Measurements from ENCODE around the gene STX3.
"Not testable (repeated sequence)": the region's sequence is repeated elsewhere in the genome, so short reads cannot be mapped to it uniquely, and the experiment has no call there.

Gene STX3

DNA sequence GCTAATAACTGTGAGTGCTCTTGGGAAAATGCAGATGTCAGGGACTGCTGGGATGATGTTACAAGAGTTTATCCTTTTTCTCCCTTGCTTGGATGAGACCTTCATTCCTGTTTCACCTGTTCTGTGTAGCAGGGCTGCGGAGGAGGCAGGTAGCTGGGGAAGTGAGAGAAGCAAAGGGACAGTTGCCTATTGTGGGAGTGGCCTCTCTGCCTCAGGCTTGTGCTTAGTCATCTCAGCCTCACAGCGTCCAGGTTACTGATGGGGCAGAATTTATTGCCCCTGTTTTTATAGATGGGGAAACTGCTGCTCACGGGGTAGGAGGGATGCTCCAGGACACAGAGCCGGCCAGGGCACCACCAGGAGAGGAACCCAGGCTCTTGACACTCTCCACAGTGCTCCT lies 1.7 kb downstream of the STX3 start:
- DNase-seq (ENCODE audit: insufficient read length, low spot score) = no peak
- FAIRE-seq = no peak

DNA sequence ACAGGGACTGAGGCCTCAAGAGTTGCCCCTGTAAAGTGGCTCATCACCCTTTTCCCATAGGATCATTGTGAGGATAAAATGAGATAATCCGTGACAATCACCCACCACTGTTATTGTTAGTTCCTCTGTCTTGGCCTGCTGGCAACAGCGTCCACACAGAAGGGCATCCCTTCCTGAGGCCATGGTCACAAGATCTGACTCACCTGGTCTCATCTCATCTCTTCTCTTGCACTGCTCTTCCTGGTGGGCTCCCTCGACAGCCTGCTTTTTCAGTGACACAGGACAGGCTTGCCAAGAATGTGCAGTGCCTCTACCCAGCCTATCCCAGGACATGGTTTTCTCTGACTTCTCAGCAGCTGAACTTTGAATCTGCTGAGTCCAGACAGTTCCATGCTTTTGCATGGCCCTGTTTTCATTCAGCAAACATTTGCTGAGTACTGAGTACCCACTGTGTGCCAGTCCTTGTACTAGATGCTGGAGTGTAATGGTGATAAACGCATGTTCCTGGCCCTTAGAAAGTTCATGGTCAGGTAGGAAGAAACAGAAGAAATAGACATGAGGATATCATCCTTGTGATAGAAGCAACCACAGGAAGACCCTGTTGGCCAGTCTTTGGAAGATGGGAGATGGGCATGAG lies 3.3 kb downstream of the STX3 start:
- no peak for FAIRE-seq
- no peak for DNase-seq (ENCODE audit: insufficient read length, low spot score)

DNA sequence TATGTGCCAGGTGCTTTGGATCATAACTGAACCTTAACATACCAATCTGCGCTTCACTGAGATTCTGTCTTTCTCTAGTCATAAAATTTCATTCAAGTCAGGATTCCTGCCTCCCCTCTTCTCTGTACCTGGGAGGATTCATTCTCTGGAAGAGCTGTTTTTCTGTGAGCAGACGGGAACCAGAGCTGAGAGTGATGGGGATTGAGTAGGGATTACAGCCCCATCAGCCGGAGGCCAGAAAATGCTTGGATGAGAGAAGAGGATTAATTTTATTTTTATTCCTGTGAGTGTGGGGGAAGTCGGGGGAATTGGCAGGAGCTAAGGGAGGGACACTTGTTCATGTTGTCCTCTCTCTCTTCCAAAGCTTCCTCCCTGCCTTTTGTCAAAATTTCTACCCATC lies 4.7 kb downstream of the STX3 start:
- FAIRE-seq (no peak), DNase-seq (ENCODE audit: insufficient read length, low spot score) (no peak)

DNA sequence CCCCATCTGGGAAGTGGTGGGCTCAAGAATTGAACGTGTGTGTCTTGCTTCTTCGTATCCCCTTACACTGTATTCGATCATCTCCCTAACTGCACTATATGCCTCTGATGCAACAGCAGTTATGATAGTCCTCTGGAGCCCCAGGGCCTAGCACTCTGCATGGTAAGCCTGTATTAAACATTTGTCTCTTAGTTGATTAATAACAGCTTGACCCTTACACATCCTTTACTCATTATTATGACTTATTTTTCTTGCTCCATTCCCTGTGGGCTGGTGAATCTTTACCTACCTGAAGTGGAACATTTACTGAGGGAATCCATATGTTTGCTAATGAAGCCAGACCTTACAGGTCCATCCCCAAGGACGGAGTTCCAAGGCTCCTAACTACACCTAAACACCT lies 5.6 kb downstream of the STX3 start:
- FAIRE-seq = no peak

DNA sequence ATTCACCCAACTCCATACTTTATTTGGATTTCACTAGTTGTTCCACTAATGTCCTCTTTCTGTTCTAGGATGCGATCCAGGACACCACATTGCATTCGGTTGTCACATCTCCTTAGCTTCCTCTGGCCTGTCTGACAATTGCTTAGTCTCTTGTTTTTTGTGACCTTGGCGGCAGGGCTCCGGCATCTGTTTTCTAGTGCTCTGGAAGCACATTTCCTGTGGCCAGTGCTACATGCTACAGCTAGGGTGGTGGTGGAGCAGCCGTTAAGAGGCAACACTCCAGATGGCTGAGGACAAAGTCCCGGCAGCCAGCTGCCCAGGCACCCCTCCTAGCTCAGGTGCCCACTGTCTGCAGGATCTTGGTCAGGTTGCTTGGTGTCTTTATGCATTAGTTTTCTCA lies 6.8 kb downstream of the STX3 start:
- DNase-seq (ENCODE audit: insufficient read length, low spot score) (no peak), FAIRE-seq (no peak)

More for the DNA sequence above, 5.6 kb downstream of the STX3 start:
- DNase-seq (ENCODE audit: insufficient read length, low spot score) = no peak

DNA sequence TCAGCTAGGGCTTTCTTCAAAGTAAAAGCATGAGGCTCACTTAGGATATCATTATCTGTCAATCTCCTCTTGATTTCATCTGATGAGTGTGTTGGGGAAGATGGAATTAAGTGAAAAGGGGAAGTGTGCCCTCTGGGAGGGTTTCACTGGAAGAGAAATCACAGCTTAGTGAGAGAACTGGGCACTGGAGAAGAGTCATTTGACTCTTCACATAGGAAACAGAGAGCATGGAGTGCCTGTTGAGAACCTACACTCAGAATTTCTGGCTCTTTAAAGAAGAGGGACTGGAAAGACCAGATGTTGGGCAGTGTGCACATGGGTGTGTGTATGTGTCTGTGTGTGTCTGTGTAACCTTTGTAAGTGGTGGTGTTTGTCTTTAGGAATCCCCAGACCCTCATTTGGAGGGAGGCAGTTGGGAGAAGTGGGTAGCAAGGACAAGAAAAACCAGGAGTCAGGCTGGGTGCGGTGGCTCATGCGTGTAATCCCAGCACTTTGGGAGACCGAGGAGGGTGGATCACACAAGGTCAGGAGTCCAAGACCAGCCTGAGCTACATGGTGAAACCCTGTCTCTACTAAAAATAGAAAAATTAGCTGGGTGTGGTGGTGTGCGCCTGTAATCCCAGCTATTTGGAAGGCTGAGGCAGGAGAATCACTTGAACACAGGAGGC lies 10.0 kb downstream of the STX3 start:
- DNase-seq (ENCODE audit: insufficient read length, low spot score) (no peak), FAIRE-seq (no peak)

DNA sequence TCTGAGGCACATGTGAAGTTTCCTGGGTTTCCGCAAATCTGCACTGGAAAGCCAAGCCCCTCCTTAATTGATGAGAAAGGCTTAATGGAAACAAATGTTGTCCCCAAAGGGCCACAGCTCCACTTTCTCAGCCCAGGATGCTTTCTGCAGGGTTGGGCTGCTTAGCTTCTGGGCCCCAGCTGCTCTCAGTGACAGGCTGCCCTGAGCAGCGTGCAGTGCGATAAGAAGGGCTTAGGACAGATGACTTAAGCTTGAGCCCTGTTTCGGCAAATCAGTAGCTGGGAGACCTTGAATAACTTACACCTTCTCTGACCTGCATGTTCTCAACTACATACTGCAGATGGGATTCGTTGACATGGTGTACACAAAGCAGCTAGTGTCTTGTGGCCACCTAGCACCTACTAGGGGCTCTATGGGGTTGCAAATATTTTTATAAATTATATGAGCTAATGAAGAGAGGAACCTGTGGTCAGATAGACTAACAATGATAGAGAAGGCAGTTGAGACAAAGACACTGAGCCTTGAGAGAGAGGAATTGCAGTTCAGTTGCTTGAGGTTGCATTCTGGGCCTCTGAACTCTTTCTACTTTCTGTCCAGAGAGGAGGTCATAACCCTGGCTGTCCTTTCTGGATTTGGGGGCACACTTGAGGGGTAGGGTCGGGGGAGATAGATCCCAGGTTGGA lies 11.5 kb downstream of the STX3 start:
- DNase-seq (ENCODE audit: insufficient read length, low spot score) (no peak), FAIRE-seq (no peak)

DNA sequence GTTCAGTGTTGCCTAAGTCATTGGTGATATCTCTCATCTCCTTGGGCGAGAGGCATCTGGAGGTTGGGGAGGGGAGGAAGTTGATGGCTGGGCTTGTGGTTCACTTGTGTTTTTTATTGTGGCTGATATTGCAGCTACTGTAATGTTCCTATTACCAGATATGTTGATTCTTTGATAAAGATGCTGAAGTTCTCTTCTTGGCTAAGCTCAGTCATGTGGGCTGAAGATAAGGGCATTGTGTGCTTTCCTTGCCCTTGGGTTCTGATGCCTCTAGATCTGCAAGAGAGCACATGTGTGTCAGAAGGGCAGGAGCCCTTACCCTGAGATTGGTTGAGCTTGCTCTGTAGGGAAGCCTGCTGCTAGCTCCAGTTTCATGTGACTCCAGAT lies 12.0 kb downstream of the STX3 start:
- DNase-seq (ENCODE audit: insufficient read length, low spot score) = no peak
- no peak for FAIRE-seq

DNA sequence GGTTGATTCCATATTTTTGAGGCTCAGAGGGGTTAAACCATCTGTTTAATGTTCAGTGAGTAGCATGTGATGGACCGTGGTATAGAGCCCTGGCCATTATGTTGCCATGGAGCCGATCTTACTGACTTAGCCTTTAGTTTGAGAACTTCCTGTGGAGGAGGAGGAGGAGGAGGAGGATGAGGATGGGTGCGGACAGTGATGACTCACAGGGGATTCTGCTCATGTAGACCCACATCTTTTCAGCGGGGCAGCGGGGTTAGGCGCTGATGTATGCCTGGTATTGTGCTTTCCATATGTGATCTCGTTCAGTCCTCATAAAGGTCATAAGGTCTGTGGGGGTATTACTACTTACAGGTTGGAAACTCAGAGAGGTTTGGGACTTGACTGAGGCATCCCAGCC lies 13.9 kb downstream of the STX3 start:
- DNase-seq (ENCODE audit: insufficient read length, low spot score) (no peak), FAIRE-seq (no peak)

DNA sequence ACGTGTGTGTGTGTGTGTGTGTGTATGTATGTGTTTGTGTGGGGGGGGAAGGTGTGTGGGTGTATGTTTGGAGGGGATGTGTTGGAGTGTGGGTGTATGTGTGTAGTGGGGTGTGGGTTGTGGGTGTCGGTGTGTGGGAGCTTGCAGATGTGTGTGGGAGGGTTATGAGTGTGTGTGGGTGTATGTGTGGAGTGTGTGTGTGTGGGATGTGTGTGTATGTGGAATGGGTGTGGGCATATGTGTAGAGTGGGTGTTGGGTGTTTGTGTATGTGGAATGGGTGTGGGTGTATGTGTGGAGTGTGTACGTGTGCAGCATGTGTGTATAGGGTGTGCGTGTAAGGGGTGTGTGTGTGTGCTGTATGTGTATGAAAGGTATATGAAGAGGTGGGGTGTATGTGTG lies 14.7 kb downstream of the STX3 start:
- peak; percentile 87 for FAIRE-seq
- DNase-seq (ENCODE audit: insufficient read length, low spot score) = no peak

DNA sequence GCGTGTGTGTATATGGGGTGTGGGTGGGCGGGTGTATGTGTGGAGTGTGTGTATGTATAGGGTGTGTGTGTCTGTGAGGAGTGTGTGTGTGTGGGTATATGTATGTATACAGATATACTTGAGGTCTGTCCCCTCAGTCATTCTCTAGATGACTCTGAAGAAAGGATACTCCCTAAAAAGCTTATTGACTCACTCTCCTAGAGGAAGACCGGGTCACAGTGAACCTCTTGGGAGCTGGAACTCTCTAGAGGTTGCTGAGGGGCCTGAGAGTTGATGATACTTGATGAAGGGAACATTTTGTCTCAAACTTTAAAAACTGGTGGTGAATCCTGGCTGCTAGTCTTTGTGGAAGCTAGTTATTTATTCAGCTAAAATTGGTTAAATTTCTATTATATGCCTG lies 15.1 kb downstream of the STX3 start:
- FAIRE-seq (no peak), DNase-seq (ENCODE audit: insufficient read length, low spot score) (no peak)

DNA sequence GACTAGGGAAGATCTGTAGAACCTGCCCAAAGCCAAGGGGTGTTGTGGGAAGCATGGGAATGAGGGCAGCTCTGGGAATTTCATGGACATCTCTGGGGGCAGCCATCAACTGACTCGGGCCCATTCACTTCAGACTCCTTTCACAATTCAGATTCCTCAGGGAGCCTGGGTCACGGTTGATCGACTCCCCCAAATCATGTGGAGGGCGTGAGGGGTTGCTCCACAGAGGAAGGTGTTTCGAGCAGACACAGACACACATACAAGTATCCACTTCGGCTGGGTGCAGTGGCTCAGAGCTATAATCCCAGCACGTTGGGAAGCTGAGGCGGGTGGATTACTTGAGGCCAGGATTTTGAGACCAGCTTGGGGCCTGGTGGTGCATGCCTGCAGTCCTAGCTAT lies 15.7 kb downstream of the STX3 start:
- DNase-seq (ENCODE audit: insufficient read length, low spot score) = no peak
- FAIRE-seq = no peak

DNA sequence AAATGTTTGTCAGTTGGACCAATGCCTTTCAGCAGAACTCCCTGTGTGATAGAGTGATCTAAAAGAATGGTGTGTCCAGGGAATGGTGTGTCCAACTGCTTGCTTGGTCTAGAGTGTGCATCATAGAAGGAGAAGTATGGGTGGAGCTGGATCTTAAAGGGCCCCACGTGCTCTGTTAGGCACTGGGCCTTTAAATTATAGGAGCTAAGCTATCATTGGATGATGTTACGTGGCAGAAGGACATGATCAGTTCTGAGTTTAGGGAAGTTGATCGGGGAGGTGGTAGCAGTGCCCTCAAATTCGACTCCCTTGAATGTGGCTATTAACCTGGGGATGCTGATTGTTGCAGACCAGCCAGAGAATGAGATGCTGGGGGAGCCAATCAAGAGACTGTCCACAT lies 16.4 kb downstream of the STX3 start:
- DNase-seq (ENCODE audit: insufficient read length, low spot score) (no peak), FAIRE-seq (no peak)

DNA sequence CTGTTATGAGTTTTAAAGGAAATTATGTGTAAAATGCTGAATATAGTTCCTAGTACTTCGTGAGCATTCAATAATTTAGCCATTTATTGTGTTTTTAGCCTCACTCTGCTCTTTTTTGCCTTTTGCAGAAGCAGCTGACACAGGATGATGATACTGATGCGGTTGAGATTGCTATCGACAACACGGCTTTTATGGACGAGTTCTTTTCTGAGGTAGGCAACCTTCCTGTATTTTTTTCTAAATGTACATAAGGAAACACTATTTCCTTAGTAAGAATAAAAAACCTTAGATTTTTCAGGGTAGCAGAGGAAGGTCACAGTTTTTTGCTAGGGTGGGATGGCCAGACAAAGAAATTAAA lies 17.9 kb downstream of the STX3 start:
- FAIRE-seq (no peak), DNase-seq (ENCODE audit: insufficient read length, low spot score) (no peak)

DNA sequence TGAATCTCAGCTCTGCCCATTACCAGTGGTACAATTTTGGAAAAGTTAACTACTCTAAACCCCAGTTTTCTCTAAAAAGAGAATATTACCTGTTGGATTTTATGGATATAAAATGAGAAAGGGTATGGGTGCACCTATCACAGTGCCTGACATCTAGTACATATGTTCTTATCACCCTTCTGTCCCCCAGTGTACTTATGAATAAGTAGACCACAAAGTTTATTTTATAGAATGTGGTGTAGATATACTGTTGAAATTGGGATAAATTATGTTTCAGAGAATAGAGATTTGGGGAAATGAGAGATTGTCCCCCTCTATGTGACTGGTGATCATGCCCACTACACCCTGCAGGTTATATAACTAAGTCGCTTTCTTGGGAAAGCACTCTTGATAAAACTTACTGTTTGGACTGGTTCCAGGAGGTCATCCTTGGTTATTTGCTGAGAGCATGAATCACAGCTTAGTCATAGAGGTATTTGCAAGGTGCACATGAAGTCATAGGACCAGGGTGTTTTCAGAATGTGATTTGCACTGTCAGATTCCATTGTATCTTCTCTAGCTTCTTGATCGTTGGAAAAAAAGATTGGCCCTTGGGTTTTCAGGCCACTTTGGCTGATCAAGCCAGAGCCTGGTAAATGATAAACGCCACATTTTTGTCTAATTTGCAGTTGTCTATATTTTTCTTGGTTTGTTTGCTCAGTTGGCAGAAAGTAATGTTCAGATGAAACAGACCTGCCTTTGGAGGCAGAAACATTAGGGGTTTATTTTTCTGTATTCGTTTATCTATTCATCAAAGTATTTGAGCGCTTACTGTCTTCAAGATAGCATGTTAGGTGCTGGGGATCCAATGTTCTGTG lies 21.3 kb downstream of the STX3 start:
- no peak for FAIRE-seq
- DNase-seq (ENCODE audit: insufficient read length, low spot score) = peak; percentile 59

DNA sequence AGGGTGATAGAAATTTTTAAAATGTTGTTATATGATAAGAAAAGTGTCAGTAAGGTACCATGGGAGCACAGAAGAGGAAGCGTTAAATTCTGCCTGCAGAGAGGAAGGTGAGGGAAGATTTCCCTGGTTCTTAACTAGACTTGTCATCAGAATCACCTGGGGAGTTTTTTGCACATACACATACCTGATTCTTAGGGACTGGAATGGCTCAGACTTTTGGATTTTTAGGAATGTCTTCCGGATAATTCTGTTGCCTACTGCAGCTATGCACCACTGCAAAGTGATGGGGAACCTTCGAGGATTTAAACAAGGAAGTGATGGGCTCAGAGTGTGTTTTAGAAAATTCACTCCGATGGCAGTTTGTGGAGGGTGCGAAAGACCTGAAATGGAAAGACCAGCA lies 21.9 kb downstream of the STX3 start:
- DNase-seq (ENCODE audit: insufficient read length, low spot score) (no peak), FAIRE-seq (no peak)

DNA sequence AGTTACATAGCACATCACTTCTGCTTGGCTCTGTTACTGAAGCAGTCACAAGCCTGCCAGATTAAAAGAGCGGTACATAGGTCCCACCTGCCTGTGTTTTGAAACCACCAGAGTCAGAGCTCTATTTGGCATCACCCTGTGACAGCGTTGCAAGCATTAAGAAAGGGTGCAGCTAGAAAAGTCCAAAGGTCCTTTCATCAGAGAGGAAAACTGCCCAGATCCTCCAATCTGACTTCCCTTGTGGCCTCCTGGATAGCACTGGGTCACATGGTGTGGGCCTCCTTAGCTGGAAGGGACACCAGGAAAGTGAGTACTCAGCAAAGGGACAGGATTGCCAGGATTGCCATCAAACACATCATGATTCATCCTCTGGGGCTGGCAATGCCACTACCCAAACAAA lies 22.9 kb downstream of the STX3 start:
- DNase-seq (ENCODE audit: insufficient read length, low spot score) = no peak
- no peak for FAIRE-seq

DNA sequence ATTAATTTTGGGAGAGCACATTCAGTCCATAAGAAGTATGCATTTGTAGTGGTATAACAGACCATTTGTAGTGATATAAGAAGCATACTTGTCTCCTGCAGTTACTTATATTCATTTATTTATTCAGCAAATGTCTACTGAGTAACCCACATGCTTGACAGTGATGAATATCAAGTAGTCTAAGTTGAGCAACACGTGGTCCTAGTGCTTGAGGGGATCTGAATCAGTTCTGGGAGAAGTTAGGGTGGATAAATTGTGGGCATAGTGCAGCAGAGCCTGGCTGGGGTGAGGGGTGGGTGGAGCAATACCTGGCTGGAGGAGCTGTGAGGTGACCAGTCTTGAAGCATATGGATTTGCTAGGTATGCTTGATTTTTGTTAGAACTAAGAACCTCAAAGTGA lies 24.3 kb downstream of the STX3 start:
- FAIRE-seq (no peak), DNase-seq (ENCODE audit: insufficient read length, low spot score) (no peak)

DNA sequence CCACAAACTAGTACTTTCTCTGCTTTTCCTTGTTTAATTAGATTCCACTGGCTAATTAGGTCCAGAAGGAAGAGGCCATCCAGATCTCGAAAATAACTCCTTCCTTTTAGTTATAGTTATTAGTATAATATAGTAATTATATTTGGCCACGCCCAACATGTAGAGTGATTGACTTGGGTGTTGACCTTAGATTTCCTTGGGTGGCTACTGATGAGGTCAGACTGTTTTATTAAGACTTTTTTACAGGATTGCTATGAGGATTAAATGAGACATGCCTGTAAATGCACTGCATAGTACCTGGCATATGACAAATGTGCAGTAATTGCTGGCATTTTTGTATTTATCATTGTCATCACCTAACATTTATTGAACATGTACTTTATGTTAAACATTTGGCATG lies 26.9 kb downstream of the STX3 start:
- DNase-seq (ENCODE audit: insufficient read length, low spot score) = no peak
- FAIRE-seq = no peak

DNA sequence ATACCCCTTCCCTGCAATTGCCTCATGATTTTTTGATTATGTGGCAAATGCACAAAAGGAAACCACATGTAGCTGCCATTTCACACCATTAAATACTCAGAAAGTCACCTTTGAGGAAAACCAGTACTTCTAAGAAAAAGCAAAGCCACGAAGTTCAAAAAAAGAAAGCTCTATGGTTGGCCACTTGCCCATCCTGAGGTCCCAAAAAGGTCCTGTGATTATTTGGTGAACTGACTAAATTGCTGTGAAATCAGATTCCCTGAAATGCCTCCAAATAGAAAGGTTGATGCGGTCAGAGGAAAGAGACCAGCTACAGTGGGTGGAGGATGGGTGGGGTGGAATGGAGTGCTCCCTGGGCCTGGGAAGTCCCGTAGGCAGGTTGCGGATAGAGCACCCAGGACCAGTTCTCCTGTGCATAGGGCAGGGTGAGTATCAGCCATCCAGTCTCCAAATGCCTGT lies 28.5 kb downstream of the STX3 start:
- DNase-seq (ENCODE audit: insufficient read length, low spot score) (no peak), FAIRE-seq (no peak)

DNA sequence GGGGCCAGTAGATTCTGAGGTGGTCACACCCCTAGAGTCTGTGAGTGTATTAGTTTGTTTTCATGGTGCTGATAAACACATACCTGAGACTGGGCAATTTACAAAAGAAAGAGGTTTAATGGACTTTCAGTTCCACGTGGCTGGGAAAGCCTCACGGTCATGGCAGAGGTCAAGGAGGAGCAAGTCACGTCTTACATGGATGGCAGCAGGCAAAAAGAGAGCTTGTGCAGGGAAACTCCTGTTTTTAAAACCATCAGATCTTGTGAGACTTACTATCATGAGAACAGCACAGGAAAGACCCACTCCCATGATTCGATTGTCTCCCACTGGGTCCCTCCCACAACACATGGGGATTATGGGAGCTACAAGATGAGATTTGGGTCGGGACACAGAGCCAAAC lies 29.3 kb downstream of the STX3 start:
- not testable (repeated sequence) for DNase-seq (ENCODE audit: insufficient read length, low spot score); FAIRE-seq

Data from HTR-8/SVneo (cell line).